GM18505 (cell line): ENCODE results near the gene PPP4C.
"Not testable (repeated sequence)": the region's sequence is repeated elsewhere in the genome, so short reads cannot be mapped to it uniquely, and the experiment has no call there.

Experiments used
- ATAC-seq: cut with Tn5 transposase; IDR thresholded peaks from one replicate; pipeline ENCODE4 v1.9.1; 2021; ENCODE audit not compliant: unreplicated experiment
- POLR2A ChIP-seq: IDR thresholded peaks from 4 replicates; pipeline ENCODE4 v1.6.1; 2011; ENCODE audit warnings: borderline replicate concordance; ENCODE audit not compliant: insufficient read depth, insufficient read length; ENCODE audit errors: extremely low read depth

The PPP4C gene

GRCh38 chr16:30108059-30108850, 32.5 kb downstream of the PPP4C start:
- ATAC-seq = no peak
- no peak for TF ChIP-seq POLR2A

DNA sequence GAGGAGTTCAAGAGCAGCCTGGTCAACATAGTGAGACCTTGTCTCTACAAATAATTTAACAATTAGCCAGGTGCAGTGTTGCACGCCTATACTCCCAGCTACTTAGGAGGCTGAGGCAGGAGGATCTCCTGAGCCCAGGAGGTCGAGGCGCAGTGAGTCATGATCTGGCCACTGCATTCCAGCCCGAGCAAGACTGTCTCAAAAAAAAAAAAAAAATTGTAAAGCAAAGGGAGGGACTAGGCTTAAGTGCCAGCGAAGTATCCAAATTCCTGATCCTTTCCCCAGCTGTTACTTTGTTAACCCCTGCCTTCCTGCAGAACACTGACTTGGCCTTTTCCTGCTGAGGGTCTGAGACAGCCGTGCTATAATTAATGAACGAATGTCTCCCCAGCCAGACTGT, 34.9 kb downstream of the PPP4C start:
- ATAC-seq = no peak

DNA sequence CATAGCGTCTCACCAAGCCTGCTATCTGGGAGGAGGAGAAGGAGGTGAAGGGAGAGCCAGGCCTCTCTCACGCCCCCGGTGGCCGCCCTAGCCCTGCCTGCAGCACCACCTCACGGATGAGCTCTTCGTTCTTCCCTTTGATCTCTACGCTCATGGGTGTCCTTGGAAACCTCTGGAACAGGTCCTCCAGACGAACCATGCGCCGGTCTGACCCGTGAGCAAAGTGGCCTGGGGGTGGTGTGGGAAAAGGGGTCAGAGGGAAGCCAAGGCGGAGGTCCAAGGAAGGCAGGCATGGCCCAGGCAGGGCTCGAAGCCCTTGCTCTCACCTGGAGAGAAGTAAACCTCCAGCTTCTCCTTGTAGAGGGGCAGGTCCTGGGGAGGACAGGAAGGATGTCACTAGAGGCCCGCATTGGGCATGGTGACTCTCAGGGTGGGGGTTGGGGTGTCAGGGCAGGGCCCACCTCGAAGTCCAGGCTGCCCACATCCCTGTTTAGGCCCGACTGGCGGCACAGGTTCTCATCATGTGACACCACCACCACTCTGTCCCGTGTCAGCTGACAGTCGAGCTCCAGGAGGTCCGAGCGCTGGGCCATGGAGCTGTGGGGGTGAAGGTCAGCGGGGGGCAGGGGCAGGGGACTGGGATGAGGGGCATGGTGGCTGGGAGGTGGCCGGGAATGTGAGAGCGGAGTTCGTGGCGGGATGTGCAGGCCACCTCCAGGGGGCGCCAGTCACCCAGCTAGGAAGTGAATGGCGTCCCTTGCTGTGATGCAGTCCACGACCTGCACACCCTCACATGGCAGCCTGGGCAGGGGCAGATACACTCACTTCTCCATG, 36.6 kb downstream of the PPP4C start:
- ATAC-seq = no peak
- TF ChIP-seq POLR2A = no peak

More for the DNA sequence above, 34.9 kb downstream of the PPP4C start:
- no peak for TF ChIP-seq POLR2A

GRCh38 chr16:30113031-30113710, 37.4 kb downstream of the PPP4C start, which contains the start of gene GDPD3:
Gene GDPD3 (minus strand): TSS chr16:30113537. CDS start chr16:30113478, 59 bp downstream.
- no peak for ATAC-seq
- TF ChIP-seq POLR2A = no peak

- no peak for ATAC-seq
- TF ChIP-seq POLR2A = no peak
These were observed 38.0 kb downstream of the PPP4C start for GRCh38 chr16:30113711-30114333.

DNA sequence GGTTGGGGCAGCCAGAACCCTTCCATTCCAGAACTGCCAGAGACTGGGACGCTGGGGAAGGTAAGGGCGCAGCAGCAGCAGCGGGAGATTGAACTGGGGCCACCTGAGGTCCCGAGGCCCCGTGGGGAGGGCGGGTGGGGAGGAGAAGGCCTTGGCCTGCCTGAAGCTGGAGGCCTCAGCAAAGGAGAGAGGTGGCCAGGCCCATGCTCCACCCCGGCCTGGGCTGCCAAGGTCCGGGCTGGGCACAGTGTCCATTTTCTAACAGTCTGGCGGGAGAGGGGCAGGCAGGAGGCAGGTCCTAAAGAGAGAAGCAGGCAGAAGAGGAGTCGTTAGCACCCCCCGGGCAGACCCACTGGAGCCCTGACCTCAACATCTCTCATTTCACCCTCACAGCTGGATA, 38.6 kb downstream of the PPP4C start:
- ATAC-seq = no peak
- TF ChIP-seq POLR2A = no peak

DNA sequence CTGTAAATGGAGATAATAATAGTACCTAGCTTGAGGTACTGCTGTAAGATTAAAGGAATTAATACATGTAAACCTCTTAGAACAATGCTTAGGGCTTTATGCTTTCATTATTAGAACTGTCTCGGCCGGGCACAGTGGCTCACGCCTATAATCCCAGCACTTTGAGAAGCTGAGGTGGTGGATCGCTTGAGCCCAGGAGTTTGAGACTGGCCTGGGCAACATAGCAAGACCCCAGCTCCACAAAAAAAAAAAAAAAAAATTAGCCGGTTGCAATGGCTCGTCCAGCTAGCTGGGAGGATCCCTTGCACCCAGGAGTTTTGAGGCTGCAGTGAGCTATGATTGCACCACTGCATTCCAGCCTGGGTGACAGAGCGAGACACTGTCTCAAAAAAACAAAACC, 39.0 kb downstream of the PPP4C start:
- not testable (repeated sequence) for ATAC-seq

GRCh38 chr16:30115238-30115637, 39.4 kb downstream of the PPP4C start:
- TF ChIP-seq POLR2A = no peak
- no peak for ATAC-seq

DNA sequence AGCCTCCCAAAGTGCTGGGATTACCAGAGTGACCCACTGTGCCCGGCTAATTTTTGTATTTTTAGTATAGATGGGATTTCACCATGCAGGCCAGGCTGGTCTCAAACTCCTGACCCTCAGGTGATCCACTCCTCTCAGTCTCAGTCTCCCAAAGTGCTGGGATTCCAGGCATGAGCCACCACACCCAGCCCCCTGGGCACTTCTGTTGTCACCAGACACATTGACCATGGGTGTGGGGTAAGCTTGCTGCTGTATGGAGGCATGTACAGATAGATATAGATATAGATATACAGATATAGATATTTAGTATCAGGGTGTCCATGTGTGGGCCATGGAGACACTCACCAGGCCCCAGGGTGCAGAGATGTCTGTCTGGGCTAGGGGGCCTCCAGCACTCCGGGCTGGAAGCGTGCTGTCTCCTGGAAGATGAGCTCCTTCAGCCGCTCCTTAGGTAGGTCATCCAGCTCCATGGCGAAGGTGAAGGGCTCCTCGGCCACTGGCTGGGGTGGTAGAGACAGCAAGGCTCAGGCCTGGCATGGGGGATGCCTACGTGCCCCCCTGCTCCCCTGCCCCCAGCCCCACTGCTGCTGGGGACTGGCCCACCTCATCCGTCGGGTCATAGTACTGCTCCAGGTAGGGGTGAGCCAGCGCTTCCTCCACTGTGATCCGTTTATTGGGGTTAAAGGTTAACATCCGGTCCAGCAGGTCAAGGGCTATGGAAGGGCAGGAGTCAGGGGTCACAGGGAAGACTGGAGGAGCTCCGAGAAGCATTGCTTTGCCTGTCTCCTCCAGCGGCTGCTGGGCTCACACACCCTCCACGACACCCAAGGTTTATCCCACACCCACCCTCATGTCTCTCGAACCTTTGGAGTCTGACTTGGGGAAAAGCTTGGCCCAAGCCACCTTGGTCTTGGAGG, 40.8 kb downstream of the PPP4C start:
- TF ChIP-seq POLR2A = no peak
- ATAC-seq = no peak

GRCh38 chr16:30117768-30118167, 42.0 kb downstream of the PPP4C start:
- no peak for TF ChIP-seq POLR2A
- ATAC-seq = no peak

DNA sequence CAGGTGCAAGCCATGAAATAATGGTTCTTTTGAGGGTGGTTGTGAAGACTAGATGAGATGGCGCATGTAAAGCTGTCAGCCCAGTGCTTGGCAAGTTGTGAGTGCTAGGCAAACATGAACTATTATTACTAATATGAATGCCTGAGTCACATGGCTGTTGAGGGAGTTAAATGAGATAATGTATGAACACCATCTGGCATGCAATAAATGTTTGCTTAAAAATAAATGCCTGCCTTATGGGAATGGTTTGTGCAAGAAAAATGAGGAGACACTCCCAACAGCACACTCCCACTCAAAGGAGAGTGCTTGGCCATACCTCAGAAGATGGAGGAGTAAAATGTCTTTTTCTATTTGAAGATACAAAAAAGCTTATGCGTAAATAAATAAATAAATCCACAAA, 43.6 kb downstream of the PPP4C start:
- no peak for TF ChIP-seq POLR2A
- ATAC-seq = no peak
